Amniotic epithelial cell (primary cell): Measurements from ENCODE around the gene NFE2.

ENCODE experiments used
- DNase-seq: peaks from one replicate; pipeline ENCODE4 v3.0.0-alpha.2; 2010; ENCODE audit warnings: low read depth

The NFE2 gene

DNA sequence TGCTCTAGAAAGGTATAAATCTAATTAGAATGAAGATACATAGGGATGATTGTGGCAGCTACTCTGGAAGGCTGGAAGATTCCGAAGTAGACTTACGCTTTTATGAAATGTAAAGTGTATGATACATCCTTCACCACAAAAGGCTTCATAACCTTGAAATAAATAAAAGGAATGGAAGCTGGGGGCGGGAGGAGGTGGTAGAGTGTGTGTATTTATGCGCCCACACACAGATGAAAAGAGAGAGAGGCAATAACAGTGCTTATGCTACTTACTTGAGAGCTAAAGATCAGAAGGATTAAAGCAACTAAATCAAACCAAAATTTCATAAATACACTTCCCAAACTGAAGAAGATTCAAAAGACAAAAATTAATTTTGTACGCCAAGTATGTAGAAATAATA, 51.3 kb downstream of the NFE2 start:
- no peak for DNase-seq

DNA sequence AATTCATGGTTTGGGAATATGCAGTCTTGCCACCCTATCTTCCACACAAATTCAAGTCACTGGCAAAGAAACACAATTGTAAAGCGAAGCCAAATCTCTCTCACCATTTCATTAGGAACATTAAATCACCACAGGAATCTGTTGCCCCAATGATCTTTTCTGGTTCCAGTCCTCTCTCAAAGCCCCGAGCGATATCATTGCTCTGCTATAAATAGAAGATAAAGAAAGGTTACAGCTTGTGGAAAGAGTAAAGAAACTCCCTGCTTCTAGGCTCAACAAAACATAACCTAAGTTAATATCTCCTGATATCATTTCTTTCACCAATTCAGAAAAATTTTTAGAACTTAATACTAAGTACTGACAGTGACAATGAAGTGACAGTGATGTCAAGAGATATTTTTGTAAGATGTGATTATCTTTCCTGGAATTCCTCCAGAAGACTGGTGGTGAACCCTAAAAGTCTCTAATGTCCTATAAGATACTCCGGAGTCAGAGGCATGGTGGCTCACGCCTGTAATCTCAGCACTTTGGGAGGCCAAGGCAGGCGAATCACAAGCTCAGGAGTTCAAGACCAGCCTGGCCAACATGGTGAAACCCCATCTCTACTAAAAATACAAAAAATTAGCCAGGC, 54.7 kb downstream of the NFE2 start:
- DNase-seq, result no peak
